CD4-positive, alpha-beta T cell treated with Interferon alpha-2 for 1 hour (primary cell): ENCODE measurements around the gene RASSF1.
A peak's percentile ranks its signal among the peaks of the same experiment; 100 is the strongest.
"Not testable (repeated sequence)": the region's sequence is repeated elsewhere in the genome, so short reads cannot be mapped to it uniquely, and the experiment has no call there.

ENCODE experiments used
- DNase-seq, 2 donors: peaks; one replicate each; pipeline ENCODE4 v3.0.0-alpha.2; 2020 to 2022

Gene RASSF1

DNA sequence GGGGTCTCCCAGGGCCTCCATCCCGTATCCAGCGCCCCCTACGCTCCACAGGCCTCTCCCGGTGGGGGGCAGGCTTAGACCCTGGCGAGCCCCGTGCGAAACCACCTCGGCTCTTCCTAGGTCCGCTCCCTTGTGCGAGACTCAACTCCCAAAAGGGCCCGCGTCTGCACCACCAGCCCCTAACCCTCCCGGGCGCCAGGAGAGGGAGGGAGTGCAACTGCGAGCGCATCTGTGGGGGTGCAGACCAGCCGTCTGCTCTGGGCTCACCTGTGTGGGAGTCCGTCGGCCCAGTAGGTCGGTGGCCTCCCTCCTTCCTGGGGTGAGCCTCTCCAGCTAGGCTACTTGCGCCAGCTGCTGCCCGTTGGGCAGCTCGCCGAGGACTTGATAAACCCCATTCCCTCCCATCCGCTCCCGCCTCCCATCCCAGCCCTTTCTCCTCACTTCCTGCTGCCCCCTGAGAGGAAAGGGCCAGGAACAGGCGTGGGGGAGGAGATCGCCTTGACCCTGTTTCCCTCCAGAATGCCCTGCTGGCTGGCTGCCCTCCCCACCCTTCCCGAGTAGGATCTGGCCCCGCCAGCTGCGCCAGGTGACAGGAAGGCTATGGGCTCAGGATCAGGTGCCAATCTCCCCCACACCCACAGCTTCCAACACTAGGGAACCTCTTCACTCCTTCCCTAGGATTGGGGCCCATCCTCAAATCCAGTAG lies 18.1 kb downstream of the RASSF1 start, which contains the start of gene HYAL2:
Gene HYAL2, minus strand, starts transcription at position 360 of the 706 bp plus-strand sequence. CDS start 2,256 bp downstream, outside the sequence.
- DNase-seq, result no peak

DNA sequence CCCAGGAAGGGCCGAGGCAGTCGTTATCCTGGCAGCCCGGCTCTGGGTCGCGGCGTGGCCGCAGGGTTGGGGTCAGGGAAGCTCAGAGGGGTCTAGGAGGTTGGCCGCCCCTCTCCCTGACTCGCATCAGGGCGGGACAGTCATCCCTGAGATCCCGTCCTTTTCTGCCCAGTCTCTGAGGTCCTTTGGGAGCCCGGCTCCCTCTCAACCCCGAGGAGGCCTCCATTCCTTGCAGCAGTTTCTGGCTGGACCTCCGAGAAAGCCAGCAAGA lies 18.6 kb downstream of the RASSF1 start:
- no peak for DNase-seq

DNA sequence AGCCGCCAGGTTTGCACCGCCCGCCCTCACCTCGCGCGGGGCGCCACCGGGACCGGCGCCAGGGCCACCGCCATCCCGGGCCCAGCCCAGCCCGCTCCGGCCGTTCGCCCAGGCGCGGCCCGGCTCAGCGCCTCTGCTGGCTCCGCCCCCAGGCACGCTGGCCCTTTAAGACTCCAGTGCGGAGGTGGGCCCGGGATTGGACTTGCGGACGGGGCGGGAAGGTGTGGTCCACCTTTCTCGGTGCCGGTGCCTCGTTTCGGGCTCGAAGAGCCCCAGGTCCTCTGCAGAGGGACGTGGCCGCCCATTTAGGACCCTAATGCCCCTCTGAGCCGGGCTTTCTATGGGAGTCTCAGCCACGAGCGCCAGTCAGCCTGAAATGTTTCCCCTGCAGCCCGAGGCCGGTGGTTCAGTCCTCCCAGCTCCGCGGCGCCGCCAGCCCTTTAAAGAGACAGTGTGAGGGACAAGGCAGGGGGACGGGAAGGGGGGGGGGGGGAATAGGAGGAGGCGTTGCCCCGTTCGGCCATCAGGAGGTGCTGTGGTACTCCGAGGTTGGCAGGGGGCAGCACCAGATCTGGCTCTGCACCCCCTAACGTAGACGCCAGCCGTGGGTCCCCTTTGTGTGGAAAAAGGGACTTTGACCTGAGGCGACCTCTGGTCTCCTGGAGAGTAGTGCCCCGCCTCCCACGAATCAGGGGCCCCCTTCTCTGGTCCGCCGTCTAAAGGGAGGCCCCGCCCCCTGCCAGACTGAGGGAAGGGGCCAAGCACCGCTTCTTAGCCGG lies 19.1 kb downstream of the RASSF1 start:
- DNase-seq, result peak; percentile 82 to 87

DNA sequence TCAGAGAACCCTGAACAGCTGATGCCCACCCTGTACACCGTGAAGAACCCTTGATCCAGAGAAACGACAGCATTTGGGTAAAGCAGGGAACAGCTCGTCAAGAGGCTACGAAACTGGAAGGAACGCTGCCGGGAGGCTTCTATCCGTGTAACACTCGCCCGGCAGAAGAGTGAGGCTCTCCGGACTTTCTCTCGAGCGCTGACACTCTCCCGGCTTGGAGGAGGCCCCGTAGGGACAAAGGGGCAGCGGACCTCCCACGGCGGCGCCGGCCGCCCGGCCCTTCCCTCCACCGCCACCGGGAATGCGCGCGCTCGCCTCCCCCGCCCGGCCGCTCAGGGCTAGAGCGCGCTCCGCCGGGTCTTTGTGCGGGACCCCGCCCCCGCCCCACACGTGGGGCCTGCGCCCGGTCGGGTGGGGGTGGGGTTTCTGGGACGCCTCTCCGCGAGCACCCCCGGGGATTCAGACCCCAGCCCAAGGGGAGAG lies 19.7 kb downstream of the RASSF1 start:
- DNase-seq, result peak in 1 of 2 donors; percentile 69

DNA sequence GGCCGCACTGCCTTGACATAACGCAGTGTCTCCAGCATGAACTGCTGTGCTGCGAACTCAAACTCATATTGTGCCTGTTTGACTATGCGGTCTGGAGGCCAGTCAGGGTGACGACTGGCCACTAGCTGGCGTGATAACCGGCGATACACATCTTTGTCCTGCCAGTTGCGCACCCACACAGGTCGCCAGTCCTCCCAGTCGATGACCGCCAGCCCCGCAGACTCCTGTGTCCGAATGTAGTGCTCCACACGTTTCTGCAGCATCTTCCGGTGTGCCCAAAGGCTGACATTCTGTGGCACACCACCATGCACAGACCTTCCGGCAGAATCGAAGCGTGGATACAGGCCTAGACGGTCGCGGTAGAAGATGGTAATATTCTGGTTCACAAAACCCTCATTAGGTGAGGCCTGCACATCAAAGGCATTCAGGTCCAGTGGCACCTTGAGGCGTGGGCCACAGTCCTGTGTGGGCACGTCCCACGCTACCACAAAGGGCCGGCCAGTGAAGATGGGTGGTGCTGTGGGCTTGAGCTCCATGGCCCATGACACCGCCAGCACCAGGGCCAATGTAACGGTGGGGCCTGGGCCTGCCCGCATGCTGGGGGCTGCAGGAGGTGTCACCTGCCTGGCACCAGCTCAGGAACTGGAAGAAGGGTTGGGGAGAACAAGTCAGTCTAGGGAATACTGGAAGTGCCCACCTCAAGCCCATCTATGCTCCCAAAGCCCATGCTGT lies 20.6 kb downstream of the RASSF1 start:
- DNase-seq, result no peak

DNA sequence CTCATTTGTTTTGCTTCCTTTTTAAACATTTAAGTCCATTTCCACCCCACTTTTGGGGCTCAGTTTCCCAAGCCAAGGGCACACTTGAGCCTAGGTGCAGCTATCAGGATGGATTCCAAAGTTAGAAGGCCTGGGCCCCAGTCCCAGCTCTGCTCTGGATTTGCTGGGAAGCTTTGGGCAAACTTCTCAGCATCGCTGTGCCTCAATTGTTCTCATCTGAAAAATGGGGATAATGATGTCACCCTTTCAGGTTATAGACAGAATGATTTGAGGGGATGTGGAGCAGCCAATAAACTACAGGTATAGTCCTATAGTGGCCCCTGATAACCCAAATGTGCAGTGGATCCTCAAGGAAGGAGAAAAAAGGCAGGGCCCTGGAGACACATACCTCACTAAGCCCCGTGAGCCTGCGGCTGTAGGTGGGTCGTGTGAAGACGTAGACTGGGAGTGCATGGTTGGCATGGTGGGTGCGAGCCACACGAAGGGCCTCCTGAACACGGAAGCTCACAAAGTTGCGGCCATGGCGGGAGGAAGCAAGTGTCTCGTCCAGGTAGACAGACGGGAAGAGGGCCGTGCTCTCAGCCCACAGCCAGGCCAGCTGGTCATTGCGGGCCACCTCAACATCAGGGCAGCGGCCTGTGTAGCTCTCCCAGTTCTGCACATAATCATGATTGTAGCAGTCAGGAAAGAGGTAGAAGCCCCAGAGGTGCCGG lies 21.3 kb downstream of the RASSF1 start:
- no peak for DNase-seq

DNA sequence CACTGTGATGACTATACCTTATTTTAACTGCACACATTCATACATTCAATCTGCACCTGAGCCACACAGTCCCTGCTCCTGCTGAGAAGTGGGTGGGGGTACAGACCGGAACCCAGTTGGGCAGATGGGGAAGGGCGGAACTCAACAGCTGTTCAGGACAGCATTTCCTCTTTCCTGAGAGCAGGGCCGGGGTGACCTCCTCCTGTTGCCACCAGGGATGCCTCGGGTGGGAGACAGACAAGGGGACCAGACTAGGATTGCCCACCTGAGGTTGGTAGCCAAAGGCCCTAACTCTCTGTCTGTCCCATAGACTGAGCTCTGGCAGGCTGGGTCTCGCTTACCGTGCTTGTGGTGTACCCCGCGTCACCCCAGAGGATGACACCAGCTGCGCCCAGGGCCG lies 22.0 kb downstream of the RASSF1 start:
- no peak for DNase-seq

DNA sequence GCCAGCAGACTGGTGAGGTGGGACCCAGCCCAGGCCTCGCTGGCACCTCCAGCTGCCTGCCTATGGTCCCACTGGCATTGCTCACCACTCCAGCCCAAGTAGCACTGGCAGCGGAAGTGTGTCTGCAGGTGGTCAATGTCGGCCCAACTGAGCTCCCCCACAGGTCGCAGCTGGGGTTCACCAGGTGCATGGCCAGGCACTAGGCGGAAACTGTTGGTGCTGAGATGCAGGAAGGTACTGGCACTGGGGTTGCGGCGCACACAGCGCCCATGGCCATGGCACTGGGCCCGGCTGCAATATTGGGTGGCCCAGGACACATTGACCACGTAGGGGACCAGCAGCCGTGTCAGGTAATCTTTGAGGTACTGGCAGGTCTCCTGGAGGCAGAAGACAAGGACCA lies 22.5 kb downstream of the RASSF1 start:
- no peak for DNase-seq

DNA sequence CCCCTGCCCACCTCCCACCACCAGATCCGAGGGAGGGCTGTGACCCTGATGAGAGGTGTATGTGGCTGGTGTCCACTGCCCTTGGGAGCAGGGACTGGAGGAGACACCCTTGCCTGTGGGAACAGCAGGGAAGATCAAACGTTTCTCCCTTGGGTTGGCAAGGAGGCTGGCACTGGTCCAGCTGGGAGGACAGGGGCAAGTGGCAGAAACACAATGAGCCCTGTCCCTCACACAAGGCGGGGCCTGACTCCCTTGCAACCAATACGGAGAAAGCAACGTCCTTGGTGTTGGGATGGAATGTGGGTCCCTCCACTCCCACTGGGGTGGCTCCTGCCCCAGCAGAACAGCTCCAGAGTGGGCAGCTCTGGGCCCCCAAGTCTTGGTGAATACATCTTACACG lies 23.3 kb downstream of the RASSF1 start:
- DNase-seq, result no peak

DNA sequence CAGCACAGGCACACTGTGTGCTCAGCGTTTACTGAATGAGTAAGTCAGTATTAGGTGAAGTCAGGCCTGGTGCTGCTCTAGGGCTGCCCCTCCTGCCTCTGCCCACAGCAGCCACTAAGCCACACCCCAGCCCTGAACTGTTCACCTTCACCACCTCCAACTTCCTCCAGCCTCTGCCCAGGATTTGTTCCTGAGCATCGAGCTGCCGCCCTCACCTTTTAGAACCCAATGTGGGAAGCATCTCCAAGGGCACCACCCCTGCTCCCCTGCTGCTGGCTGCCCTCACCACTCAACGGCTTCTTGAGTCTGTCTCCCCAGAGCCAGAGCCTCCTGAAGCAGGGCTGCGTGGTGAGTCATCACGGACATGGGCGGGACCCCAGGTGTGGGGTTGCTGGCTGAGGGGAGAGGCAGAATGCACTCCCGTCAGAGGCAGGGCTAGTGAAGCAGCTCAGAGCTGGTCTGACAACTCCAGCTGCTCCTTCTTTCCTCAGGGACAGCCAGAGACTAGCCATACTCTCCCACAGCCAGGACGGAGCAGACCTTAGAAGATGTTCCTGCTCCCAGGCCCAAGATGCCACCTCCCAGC lies 23.9 kb downstream of the RASSF1 start:
- peak; percentile 53 to 77 for DNase-seq

DNA sequence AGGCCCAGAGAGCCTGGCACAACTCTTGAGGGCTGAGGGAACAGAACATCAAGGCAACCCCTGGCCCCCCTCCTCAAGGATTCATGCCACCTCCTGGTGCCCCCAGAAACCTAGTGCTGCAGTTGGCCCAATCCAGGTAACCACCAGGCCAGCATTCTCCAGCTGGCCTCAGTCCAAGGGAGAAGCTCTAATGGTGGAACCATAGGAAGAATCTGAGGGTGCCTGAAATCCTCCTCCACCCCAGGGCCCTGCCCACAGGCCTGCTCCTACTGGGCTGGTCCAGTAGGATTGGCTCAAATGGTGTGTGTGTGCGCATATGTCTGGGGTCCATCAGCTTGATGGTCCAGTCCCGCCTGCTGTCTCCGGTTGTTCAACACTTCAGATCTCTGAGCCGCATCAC lies 25.8 kb downstream of the RASSF1 start:
- DNase-seq, result no peak

DNA sequence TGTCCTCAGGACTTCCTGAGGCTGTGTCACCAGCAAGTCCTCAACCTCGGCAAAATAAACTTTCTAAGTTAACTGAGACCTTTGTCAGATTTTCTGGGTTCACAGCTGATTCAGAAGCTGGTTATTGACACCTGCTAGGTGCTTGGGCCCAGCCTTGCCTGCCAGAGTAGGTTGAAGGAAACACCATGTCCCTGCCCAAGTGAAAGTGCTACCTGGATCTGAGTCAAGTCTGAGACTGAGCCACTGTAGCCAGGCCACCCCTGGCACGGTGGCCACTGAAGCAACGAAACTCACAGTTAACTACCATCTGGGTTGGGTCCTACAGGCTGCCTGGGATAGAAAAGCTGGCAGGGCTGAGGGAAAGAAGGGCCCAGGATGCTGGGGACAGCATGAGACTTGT lies 26.3 kb downstream of the RASSF1 start:
- DNase-seq, result no peak

DNA sequence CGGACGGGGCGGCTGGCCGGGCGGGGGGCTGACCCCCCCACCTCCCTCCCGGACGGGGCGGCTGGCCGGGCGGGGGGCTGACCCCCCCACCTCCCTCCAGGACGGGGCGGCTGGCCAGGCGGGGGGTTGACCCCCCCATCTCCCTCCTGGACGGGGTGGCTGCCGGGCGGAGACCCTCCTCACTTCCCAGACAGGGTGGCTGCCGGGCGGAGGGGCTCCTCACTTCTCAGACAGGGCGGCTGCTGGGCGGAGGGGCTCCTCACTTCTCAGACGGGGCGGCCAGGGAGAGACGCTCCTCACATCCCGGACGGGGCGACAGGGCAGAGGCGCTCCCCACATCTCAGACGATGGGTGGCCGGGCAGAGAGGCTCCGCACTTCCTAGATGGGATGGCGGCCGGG lies 28.6 kb downstream of the RASSF1 start:
- not testable (repeated sequence) for DNase-seq

DNA sequence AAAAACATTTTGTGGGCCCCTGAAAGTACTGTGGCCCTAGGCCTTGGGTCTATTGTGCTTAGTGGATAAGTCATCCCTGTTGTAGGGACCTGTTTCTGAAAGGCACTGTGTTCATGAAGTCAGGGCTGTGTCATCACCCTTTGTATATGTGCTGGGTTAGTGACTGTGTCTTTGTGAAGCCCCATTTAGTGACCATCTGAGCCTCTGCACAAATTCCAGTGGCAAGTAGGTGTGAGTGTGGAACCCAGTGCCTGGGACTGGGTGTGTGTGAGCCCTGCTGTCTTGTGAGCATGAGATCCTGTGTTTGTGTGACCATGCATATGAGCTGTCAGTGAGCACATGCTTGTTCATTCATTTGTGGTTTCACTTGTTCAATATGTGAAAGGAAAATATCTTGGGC lies 36.0 kb downstream of the RASSF1 start:
- no peak for DNase-seq

DNA sequence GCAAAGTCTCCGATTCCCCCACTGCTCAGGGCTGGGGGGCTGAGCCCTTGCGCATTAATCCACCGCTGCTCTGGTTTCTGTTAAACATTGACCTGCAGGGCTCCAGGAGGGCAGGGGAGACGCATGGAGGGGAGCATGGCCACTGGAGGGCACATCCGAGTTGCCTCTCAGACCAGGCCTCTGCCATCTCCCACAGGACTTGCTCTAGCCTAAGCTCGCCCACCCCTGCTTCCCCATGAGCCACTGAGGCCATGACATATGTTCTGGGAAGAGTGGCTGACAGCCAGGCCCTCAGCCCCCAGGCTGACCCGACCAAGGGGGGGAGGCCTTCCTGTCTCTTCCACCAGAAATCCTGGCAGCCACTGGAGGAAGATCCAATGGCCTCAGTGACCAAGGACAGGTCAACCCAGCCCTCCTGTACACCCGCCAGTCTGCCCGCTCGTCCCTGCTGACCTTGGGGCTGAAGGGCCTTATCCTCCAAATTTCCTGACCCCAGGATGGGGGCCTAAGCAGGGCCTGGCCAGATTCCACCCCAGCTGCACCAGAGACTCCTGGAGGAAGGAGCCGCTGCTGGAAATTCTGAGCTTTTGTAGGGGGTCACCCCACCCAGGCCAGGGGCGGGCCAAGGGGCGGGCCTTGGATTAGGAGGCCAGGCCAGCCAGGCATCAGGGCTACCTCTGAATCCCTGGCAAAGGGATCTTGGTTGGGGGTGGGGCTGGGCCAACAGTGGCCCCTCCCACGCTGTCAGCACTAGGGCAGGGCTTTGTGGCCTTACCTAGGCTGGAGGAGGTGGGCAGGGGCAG lies 37.4 kb downstream of the RASSF1 start, which contains the start of gene HYAL1:
Gene HYAL1, minus strand, starts transcription at position 562 of the 803 bp plus-strand sequence. CDS start 618 bp downstream, outside the sequence.
- DNase-seq, result no peak

DNA sequence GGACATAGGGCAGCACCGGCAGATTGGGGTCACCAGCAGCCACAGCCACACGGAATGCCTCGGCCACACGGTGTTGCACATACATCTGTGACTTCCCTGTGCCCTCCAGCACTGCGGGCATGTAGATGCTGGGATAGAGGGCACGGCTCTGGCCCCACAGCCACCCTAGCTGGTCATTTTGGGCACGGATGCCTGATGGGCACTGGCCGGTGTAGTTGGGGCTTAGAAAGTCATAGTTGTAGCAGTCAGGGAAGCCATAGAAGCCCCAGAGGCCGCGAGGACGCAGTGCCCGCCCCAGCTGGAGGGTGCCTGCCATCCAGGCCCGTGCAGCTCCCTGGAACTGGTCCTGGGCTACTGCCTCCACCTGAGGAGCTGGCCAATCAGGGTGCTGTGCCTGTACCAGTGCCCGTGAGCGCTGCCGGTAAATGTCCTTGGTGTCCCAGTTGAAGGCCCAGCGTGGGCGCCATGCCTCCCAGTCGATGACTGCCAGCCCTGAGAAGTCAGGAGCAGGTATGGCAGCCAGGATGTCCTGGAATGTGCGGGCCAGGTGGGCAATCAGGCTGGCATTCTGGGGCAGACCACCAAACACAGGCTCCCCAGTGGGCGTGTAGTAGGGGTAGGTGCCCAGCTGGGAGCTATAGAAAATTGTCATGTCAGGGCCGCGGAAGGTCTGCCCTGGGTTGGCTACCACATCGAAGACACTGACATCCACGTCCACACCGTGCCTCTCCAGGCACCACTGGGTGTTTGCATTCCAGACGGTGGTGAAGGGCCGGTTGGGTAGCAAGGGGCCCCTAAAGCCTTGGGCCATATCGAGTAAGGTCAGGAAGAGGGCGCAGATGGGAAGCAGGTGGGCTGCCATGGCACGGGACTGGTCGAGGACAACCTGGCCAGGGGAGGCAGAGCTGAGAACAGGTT lies 38.3 kb downstream of the RASSF1 start:
- no peak for DNase-seq

DNA sequence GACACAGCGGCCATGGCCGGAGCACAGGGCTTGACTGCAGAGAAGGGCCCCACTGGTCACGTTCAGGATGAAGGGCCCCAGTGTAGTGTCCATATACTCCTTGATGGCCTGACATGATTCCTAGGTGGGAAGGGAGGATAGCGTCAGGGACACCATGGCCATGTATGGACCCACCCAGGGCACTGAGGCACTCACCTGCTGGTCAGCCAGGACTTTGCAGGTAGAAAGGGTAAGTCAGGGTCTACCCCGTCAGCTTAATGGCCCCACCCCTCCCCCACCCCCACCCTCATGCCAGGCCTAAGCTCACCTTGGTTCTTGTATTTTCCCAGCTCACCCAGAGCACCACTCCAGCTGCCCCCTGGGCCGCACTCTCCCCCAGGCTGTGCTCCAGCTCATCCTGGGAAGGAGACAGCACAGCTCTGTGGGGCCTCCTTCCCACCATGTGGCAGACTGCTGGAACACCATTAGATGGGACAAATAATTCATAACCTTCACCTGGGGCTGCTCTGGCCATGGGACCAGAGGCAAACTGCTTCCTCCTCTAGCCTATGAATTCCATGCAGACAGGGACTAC lies 39.9 kb downstream of the RASSF1 start:
- no peak for DNase-seq

DNA sequence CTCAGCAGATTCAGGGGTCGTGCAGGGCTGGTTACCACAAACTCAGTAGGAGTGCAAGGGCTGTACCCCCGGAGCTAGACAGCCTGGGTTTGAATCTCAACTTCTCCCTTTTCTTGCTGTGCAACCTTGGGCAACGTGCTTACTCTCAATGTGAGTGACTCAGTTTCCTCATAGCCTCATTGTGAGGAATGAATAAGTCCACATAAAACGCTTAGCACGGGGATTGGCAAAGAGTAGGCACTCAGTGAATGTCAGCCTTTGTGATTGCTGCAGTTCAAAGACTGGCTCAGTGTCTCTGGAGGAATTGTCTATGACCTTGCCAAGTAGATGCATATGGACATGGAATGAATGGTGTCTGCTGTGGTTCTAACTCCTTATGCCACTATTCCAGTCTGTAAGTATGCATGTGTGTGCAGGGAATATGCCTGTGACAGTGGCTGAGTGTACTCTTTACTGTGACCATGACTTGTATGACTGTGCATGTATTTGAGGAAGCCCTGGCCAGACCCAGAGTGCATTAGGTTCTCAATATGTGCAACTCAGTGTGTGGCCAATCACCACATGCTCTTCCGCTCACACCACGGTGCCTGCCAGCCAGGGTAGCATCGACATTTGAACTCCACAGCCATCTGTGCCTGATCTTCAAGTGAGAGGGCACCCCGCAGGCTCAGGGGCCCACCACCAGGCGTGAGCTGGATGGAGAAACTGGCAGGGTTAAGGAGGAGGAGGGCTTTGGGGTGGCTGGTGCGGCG lies 40.5 kb downstream of the RASSF1 start:
- DNase-seq, result peak; percentile 34 to 61

DNA sequence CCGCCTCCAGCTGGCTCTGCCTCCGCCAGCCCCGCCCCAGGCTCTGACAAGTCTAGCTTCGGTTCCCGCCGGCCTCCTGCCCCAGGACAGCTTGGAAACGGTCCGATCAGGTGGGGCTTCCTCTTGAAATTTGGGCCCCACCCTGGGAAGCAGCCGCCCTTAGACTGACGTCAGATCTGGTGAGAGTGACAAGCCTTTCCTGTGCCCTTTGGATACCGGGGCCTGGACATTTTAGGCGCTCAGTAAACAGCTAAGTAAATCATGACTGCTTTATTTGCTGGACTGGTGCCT lies 41.1 kb downstream of the RASSF1 start:
- no peak for DNase-seq
